A549 (cell line): ENCODE measurements around the gene ITGB1. TPM values are rescaled to one million over a fixed set of nuclear protein-coding genes. Genes with fewer than 3 reads are reported as not detected.
A peak's percentile ranks its signal among the peaks of the same experiment; 100 is the strongest.

ENCODE experiments used
- CEBPB ChIP-seq, 2 experiments: fragments of >200 bp in 1 of 2; sonication (Bioruptor Twin) in 1 of 2; formaldehyde crosslinking in 1 of 2; IDR thresholded peaks; 2 replicates each; pipeline ENCODE4 v1.6.1; 2012 to 2016
- CHD2 ChIP-seq: fragments of 150-350 bp; IDR thresholded peaks from 2 replicates; pipeline ENCODE4 v1.6.1; 2014; ENCODE audit warnings: low read length; ENCODE audit not compliant: partially characterized antibody
- EHF ChIP-seq: fragments of 250-450 bp; sonication (Bioruptor Pico); IDR thresholded peaks from 2 replicates; pipeline ENCODE4 v1.5.0; 2020; ENCODE audit warnings: mild to moderate bottlenecking
- ESRRA ChIP-seq: fragments of 150-350 bp; IDR thresholded peaks from 2 replicates; pipeline ENCODE4 v1.6.1; 2014; ENCODE audit warnings: mild to moderate bottlenecking, low read length, borderline replicate concordance
- FOSB ChIP-seq: fragments of 250-450 bp; sonication (Bioruptor Pico); IDR thresholded peaks from 2 replicates; pipeline ENCODE4 v1.5.0; 2020; ENCODE audit warnings: mild to moderate bottlenecking, moderate library complexity
- FOSL2 ChIP-seq, 2 experiments: fragments of 450-650 bp in 1 of 2; fragments of >200 bp in 1 of 2; sonication (Bioruptor Twin) in 1 of 2; formaldehyde crosslinking; IDR thresholded peaks; 2 replicates each; pipeline versions ENCODE4 v1.5.0 to v1.6.1; 2016 to 2020; ENCODE audit warnings: mild to moderate bottlenecking in 1 of 2, moderate library complexity in 1 of 2
- HEYL ChIP-seq: fragments of 250-450 bp; sonication (Bioruptor Pico); IDR thresholded peaks from 2 replicates; pipeline ENCODE4 v1.8.0; 2021; ENCODE audit warnings: mild to moderate bottlenecking, moderate library complexity
- HOXA7 ChIP-seq: fragments of 250-450 bp; sonication (Bioruptor Pico); IDR thresholded peaks from 2 replicates; pipeline ENCODE4 v1.5.0; 2020; ENCODE audit warnings: mild to moderate bottlenecking, moderate library complexity
- JUNB ChIP-seq: fragments of >200 bp; sonication (Bioruptor Twin); formaldehyde crosslinking; IDR thresholded peaks from 2 replicates; pipeline ENCODE4 v1.6.1; 2016
- MAFK ChIP-seq: fragments of 450-650 bp; IDR thresholded peaks from 2 replicates; pipeline ENCODE4 v1.6.1; 2014; ENCODE audit not compliant: partially characterized antibody
- MAZ ChIP-seq: fragments of 150-350 bp; IDR thresholded peaks from 2 replicates; pipeline ENCODE4 v1.6.1; 2014; ENCODE audit warnings: antibody characterized with exemption, low read depth, low read length, borderline replicate concordance
- NR3C1 ChIP-seq: fragments of >200 bp; sonication (Bioruptor Twin); formaldehyde crosslinking; IDR thresholded peaks from 3 replicates; pipeline ENCODE4 v1.6.1; 2017
- RARB ChIP-seq: fragments of 250-450 bp; sonication (Bioruptor Pico); IDR thresholded peaks from 2 replicates; pipeline ENCODE4 v1.8.0; 2021; ENCODE audit warnings: mild to moderate bottlenecking, moderate library complexity
- TP53 ChIP-seq: fragments of 250-450 bp; sonication (Bioruptor Pico); IDR thresholded peaks from 2 replicates; pipeline ENCODE4 v1.5.0; 2021; ENCODE audit warnings: mild to moderate bottlenecking, moderate library complexity
- ZNF302 ChIP-seq: fragments of 250-450 bp; sonication (Bioruptor Pico); IDR thresholded peaks from 2 replicates; pipeline ENCODE4 v1.9.0; 2021; ENCODE audit warnings: inconsistent platforms, mild to moderate bottlenecking, moderate library complexity
- ZSCAN20 ChIP-seq: fragments of 250-450 bp; sonication (Bioruptor Pico); IDR thresholded peaks from 2 replicates; pipeline ENCODE4 v1.8.0; 2022; ENCODE audit warnings: mild to moderate bottlenecking, moderate library complexity
- polyA plus RNA-seq, 4 experiments: library from polyadenylated mRNA; depleted of rRNA in 3 of 4; stranded (reverse); fragments of >200 nt; fragmentation: RNase III in 1 of 4; extraction: RNeasy Plus Mini Kit Qiagen cat#74134 plus additional on column Dnase treatment in 1 of 4; gene quantifications; 2 replicates in 3 of 4; 3 replicates in 1 of 4; pipeline ENCODE4 v1.2.3, GENCODE V29; 2011 to 2017
- TF ChIP-seq, protein P1 (sequence below): fragments of 150-350 bp; IDR thresholded peaks from 2 replicates; pipeline ENCODE4 v1.6.1; 2014; ENCODE audit warnings: low read depth, mild to moderate bottlenecking, low read length
- TF ChIP-seq, protein P2 (sequence below): fragments of >200 bp; sonication (Bioruptor Twin); formaldehyde crosslinking; IDR thresholded peaks from 3 replicates; pipeline ENCODE4 v1.5.1; 2016
- TF ChIP-seq, protein P3 (sequence below): fragments of 250-450 bp; sonication (Bioruptor Pico); IDR thresholded peaks from 2 replicates; pipeline ENCODE4 v1.5.0; 2021; ENCODE audit warnings: mild to moderate bottlenecking, moderate library complexity, borderline replicate concordance
- TF ChIP-seq, protein P4 (sequence below): IDR thresholded peaks from 2 replicates; pipeline ENCODE4 v1.6.1; 2012
- TF ChIP-seq, protein P5 (sequence below): fragments of 200-600 bp; sonication (generic); IDR thresholded peaks from 2 replicates; pipeline ENCODE4 v1.6.1; 2016; ENCODE audit warnings: antibody characterized with exemption, mild to moderate bottlenecking, moderate library complexity

ITGB1 gene
- polyA plus RNA-seq, 2 of the 4 experiments (the other 2 are of a cell fraction), result 1,270 to 2,408 TPM

DNA sequence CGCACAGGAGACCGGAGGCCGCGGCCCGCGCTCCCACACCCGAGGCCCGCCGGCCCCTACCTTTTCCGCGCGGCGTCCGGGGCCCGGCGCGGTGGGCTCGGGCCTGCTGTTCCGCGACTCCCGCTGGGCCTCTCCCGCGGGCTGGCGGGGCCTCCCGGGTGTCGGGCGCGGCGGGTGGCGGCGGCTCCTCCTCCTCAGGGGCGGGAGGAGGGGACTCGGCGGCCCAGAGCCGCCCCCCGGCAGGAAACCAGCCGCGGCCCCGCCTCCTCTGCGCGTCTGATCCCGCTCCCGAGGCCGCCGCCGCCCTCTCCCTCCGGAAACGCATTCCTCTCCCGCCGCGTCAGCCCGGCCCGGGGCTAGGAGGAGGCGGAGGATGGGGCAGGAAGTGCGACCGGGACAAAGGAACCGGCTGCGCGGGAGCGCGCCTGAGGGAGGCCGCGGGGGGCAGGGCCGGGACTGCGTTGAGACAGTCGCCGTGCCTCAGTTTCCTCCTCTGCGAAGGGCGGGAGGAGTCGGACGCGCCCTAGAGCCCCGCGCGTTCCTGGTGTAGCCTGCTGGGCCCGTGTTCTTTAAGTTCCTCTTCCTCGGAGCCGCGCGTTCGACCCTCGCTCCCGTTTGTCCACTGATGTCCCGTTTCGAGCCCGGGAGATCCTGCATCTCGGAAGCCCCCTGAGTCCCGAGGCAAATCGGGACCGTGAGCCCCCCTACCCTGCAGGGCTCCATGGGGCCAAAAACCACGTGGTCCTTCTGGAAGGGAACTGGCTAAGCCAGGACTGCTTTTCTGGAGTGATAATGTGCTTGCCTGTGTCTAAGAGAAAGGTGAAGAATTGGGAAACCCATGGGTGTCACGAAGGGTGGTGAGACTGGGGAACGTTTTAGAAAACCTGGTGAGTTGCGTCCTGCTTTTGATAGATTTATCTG is at the start of gene ITGB1 (continued):
- TF ChIP-seq, protein P1, sequence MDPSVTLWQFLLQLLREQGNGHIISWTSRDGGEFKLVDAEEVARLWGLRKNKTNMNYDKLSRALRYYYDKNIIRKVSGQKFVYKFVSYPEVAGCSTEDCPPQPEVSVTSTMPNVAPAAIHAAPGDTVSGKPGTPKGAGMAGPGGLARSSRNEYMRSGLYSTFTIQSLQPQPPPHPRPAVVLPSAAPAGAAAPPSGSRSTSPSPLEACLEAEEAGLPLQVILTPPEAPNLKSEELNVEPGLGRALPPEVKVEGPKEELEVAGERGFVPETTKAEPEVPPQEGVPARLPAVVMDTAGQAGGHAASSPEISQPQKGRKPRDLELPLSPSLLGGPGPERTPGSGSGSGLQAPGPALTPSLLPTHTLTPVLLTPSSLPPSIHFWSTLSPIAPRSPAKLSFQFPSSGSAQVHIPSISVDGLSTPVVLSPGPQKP, result no peak
- TF ChIP-seq, protein P2, sequence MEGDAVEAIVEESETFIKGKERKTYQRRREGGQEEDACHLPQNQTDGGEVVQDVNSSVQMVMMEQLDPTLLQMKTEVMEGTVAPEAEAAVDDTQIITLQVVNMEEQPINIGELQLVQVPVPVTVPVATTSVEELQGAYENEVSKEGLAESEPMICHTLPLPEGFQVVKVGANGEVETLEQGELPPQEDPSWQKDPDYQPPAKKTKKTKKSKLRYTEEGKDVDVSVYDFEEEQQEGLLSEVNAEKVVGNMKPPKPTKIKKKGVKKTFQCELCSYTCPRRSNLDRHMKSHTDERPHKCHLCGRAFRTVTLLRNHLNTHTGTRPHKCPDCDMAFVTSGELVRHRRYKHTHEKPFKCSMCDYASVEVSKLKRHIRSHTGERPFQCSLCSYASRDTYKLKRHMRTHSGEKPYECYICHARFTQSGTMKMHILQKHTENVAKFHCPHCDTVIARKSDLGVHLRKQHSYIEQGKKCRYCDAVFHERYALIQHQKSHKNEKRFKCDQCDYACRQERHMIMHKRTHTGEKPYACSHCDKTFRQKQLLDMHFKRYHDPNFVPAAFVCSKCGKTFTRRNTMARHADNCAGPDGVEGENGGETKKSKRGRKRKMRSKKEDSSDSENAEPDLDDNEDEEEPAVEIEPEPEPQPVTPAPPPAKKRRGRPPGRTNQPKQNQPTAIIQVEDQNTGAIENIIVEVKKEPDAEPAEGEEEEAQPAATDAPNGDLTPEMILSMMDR, result no peak
- TF ChIP-seq ZSCAN20 (CRISPR knock-in tag) (peak; percentile 76; the same call in 1 of the 2 replicates), JUNB (peak; percentile 25; the same call in 1 of the 2 replicates), MAZ (peak; percentile 88; the same call in 1 of the 2 replicates), TP53 (CRISPR knock-in tag) (peak; percentile 97), EHF (CRISPR knock-in tag) (peak; percentile 87; the same call in 1 of the 2 replicates), FOSL2 (IDR thresholded peaks at IDR 0.05) (no peak), FOSL2 (CRISPR knock-in tag; IDR thresholded peaks at IDR 0.05) (peak; percentile 81), NR3C1 (no peak), ZNF302 (CRISPR knock-in tag) (no peak), ESRRA (no peak), RARB (CRISPR knock-in tag) (peak; percentile 49), HEYL (CRISPR knock-in tag) (peak; percentile 71), HOXA7 (no peak), CEBPB (IDR thresholded peaks at IDR 0.05) (no peak), CHD2 (no peak), FOSB (CRISPR knock-in tag) (no peak), MAFK (no peak)
- TF ChIP-seq, protein P3, sequence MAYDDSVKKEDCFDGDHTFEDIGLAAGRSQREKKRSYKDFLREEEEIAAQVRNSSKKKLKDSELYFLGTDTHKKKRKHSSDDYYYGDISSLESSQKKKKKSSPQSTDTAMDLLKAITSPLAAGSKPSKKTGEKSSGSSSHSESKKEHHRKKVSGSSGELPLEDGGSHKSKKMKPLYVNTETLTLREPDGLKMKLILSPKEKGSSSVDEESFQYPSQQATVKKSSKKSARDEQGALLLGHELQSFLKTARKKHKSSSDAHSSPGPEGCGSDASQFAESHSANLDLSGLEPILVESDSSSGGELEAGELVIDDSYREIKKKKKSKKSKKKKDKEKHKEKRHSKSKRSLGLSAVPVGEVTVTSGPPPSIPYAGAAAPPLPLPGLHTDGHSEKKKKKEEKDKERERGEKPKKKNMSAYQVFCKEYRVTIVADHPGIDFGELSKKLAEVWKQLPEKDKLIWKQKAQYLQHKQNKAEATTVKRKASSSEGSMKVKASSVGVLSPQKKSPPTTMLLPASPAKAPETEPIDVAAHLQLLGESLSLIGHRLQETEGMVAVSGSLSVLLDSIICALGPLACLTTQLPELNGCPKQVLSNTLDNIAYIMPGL (CRISPR knock-in tag), result peak; percentile 83; the same call in 1 of the 2 replicates
- TF ChIP-seq, protein P4, sequence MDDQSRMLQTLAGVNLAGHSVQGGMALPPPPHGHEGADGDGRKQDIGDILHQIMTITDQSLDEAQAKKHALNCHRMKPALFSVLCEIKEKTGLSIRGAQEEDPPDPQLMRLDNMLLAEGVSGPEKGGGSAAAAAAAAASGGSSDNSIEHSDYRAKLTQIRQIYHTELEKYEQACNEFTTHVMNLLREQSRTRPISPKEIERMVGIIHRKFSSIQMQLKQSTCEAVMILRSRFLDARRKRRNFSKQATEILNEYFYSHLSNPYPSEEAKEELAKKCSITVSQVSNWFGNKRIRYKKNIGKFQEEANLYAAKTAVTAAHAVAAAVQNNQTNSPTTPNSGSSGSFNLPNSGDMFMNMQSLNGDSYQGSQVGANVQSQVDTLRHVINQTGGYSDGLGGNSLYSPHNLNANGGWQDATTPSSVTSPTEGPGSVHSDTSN, result peak; percentile 10; the same call in 1 of the 2 replicates
- TF ChIP-seq, protein P5, sequence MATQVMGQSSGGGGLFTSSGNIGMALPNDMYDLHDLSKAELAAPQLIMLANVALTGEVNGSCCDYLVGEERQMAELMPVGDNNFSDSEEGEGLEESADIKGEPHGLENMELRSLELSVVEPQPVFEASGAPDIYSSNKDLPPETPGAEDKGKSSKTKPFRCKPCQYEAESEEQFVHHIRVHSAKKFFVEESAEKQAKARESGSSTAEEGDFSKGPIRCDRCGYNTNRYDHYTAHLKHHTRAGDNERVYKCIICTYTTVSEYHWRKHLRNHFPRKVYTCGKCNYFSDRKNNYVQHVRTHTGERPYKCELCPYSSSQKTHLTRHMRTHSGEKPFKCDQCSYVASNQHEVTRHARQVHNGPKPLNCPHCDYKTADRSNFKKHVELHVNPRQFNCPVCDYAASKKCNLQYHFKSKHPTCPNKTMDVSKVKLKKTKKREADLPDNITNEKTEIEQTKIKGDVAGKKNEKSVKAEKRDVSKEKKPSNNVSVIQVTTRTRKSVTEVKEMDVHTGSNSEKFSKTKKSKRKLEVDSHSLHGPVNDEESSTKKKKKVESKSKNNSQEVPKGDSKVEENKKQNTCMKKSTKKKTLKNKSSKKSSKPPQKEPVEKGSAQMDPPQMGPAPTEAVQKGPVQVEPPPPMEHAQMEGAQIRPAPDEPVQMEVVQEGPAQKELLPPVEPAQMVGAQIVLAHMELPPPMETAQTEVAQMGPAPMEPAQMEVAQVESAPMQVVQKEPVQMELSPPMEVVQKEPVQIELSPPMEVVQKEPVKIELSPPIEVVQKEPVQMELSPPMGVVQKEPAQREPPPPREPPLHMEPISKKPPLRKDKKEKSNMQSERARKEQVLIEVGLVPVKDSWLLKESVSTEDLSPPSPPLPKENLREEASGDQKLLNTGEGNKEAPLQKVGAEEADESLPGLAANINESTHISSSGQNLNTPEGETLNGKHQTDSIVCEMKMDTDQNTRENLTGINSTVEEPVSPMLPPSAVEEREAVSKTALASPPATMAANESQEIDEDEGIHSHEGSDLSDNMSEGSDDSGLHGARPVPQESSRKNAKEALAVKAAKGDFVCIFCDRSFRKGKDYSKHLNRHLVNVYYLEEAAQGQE, result no peak; the same call in 1 of the 2 replicates
